ENCODE data around the gene SERPINE3. TPM values are rescaled to one million over a fixed set of nuclear protein-coding genes. Genes with fewer than 3 reads are reported as not detected.
A peak's percentile ranks its signal among the peaks of the same experiment; 100 is the strongest.

The SERPINE3 gene
- total RNA-seq, 8 experiments from 2014 or later: 0.14 to 0.46 (median 0.21) TPM; not detected in 3

GRCh38 chr13:51332566-51333361 is 6.7 kb upstream of the SERPINE3 start:
- Histone ChIP-seq H3K4me3 (no peak overlapping the region), H3K4me1 (replicated peaks in 1 of 2) (no peaks in the 10 kb centered on the region), H3K27ac (no peak overlapping the region)
- ATAC-seq (replicated peaks in 6 of 8): no peak
- 0 to 100% (median 59%) methylated on average over 1 to 2 of the region's 2 CpGs; no CpG with 5 or more reads in 2 of the 10 experiments for WGBS, 10 experiments
- in situ Hi-C loops (cut with MboI; ENCODE audit: low pct_unique_long_range_greater_than_20kb in 2 of 9, low sequenced_read_pairs in 9 of 9, unreplicated experiment in 9 of 9): no loop called here

- Histone ChIP-seq H3K4me1 (replicated peaks in 1 of 2) (no peaks in the 10 kb centered on the region), H3K4me3 (no peak overlapping the region), H3K27ac (no peak overlapping the region)
- in situ Hi-C loops (cut with MboI; ENCODE audit: low pct_unique_long_range_greater_than_20kb in 2 of 9, low sequenced_read_pairs in 9 of 9, unreplicated experiment in 9 of 9): no loop called here
- no peak for ATAC-seq (replicated peaks in 6 of 8)
These were observed 6.1 kb upstream of the SERPINE3 start for GRCh38 chr13:51333421-51333820.

- H3K4me3 ChIP-seq: no peak overlapping the region
These were observed 5.7 kb upstream of the SERPINE3 start for GRCh38 chr13:51333826-51334225.

GRCh38 chr13:51336746-51337145 is 2.7 kb upstream of the SERPINE3 start:
- no peak overlapping the region for H3K4me3 ChIP-seq
- in situ Hi-C loops (cut with MboI; ENCODE audit: low pct_unique_long_range_greater_than_20kb in 2 of 9, low sequenced_read_pairs in 9 of 9, unreplicated experiment in 9 of 9): no loop called here
- H3K27ac ChIP-seq: no peak overlapping the region
- no peak for ATAC-seq (replicated peaks in 6 of 8)
- WGBS, 10 experiments: 80 to 100% (median 88%) methylated on average over 1 to 5 of the region's 5 CpGs; no CpG with 5 or more reads in 5 of the 10 experiments
- no peaks in the 10 kb centered on the region for H3K4me1 ChIP-seq (replicated peaks in 1 of 2)

More at GRCh38 chr13:51333826-51334225, 5.7 kb upstream of the SERPINE3 start:
- Histone ChIP-seq H3K4me1 (replicated peaks in 1 of 2) (no peaks in the 10 kb centered on the region), H3K27ac (no peak overlapping the region)
- no peak for ATAC-seq (replicated peaks in 6 of 8)
- in situ Hi-C loops (cut with MboI; ENCODE audit: low pct_unique_long_range_greater_than_20kb in 2 of 9, low sequenced_read_pairs in 9 of 9, unreplicated experiment in 9 of 9): no loop called here

- WGBS, 10 experiments: 23 to 96% (median 76%) methylated on average over 1 to 4 of the region's 4 CpGs
- Histone ChIP-seq H3K27ac (no peak overlapping the region), H3K4me3 (no peak overlapping the region), H3K4me1 (replicated peaks in 1 of 2) (peaks cover 14 to 15% of the 10 kb centered on the region in 2 donors)
- in situ Hi-C loops (cut with MboI; ENCODE audit: low pct_unique_long_range_greater_than_20kb in 2 of 9, low sequenced_read_pairs in 9 of 9, unreplicated experiment in 9 of 9): no loop called here
- ATAC-seq (replicated peaks in 6 of 8): no peak
These were observed 651 bp downstream of the SERPINE3 start for GRCh38 chr13:51339952-51340732.

- in situ Hi-C loops (cut with MboI; ENCODE audit: low pct_unique_long_range_greater_than_20kb in 2 of 9, low sequenced_read_pairs in 9 of 9, unreplicated experiment in 9 of 9): no loop called here
- 20 to 67% (median 56%) methylated on average over 1 of the region's 2 CpGs; no CpG with 5 or more reads in 7 of the 10 experiments for WGBS, 10 experiments
- peaks cover 14 to 15% of the 10 kb centered on the region in 2 donors for H3K4me1 ChIP-seq (replicated peaks in 1 of 2)
- no peak overlapping the region for H3K4me3 ChIP-seq
- H3K27ac ChIP-seq: no peak overlapping the region
- ATAC-seq (replicated peaks in 6 of 8): no peak
These were observed 1.7 kb downstream of the SERPINE3 start for GRCh38 chr13:51341232-51341631.

GRCh38 chr13:51341791-51342190 is 2.3 kb downstream of the SERPINE3 start:
- in situ Hi-C loops (cut with MboI; ENCODE audit: low pct_unique_long_range_greater_than_20kb in 2 of 9, low sequenced_read_pairs in 9 of 9, unreplicated experiment in 9 of 9): no loop called here
- Histone ChIP-seq H3K4me3 (no peak overlapping the region), H3K27ac (no peak overlapping the region), H3K4me1 (replicated peaks in 1 of 2) (peaks cover 14 to 15% of the 10 kb centered on the region in 2 donors)
- ATAC-seq (replicated peaks in 6 of 8): no peak
- 90 to 100% (median 96%) methylated on average over 1 to 4 of the region's 4 CpGs; no CpG with 5 or more reads in 3 of the 10 experiments for WGBS, 10 experiments

GRCh38 chr13:51342706-51343105 is 3.2 kb downstream of the SERPINE3 start:
- Histone ChIP-seq H3K4me3 (no peak overlapping the region), H3K27ac (peak overlapping the region in 1 of 2 donors; percentile 46), H3K4me1 (replicated peaks in 1 of 2) (peaks cover 14 to 15% of the 10 kb centered on the region in 2 donors)
- peak in 3 of 8 experiments; percentile 29 to 63 (median 57) for ATAC-seq (replicated peaks in 6 of 8)
- in situ Hi-C loops (cut with MboI; ENCODE audit: low pct_unique_long_range_greater_than_20kb in 2 of 9, low sequenced_read_pairs in 9 of 9, unreplicated experiment in 9 of 9): no loop called here
- 13 to 90% (median 50%) methylated on average over 1 to 4 of the region's 4 CpGs; no CpG with 5 or more reads in 1 of the 10 experiments for WGBS, 10 experiments

- WGBS, 10 experiments: 0 to 84% (median 57%) methylated on average over 1 to 5 of the region's 5 CpGs; no CpG with 5 or more reads in 2 of the 10 experiments
- in situ Hi-C loops (cut with MboI; ENCODE audit: low pct_unique_long_range_greater_than_20kb in 2 of 9, low sequenced_read_pairs in 9 of 9, unreplicated experiment in 9 of 9): no loop called here
- peak in 5 of 8 experiments; percentile 21 to 75 (median 47) for ATAC-seq (replicated peaks in 6 of 8)
- Histone ChIP-seq H3K27ac (peak overlapping the region in 1 of 2 donors; percentile 46), H3K4me3 (no peak overlapping the region), H3K4me1 (replicated peaks in 1 of 2) (peaks cover 14 to 15% of the 10 kb centered on the region in 2 donors)
These were observed 4.0 kb downstream of the SERPINE3 start for GRCh38 chr13:51343475-51343874.

GRCh38 chr13:51346397-51346796 is 6.9 kb downstream of the SERPINE3 start:
- H3K4me1 ChIP-seq (replicated peaks in 1 of 2): peaks cover 14 to 15% of the 10 kb centered on the region in 2 donors
- no peak for ATAC-seq (replicated peaks in 6 of 8)
- no peak overlapping the region for H3K27ac ChIP-seq
- WGBS, 10 experiments: 75 to 100% (median 90%) methylated on average over 1 to 2 of the region's 2 CpGs; no CpG with 5 or more reads in 5 of the 10 experiments
- no peak overlapping the region for H3K4me3 ChIP-seq
- in situ Hi-C loops (cut with MboI; ENCODE audit: low pct_unique_long_range_greater_than_20kb in 2 of 9, low sequenced_read_pairs in 9 of 9, unreplicated experiment in 9 of 9): no loop called here

- H3K27ac ChIP-seq: no peak overlapping the region
- 80 to 100% (median 94%) methylated on average over 1 to 3 of the region's 9 CpGs; no CpG with 5 or more reads in 4 of the 10 experiments for WGBS, 10 experiments
- peak in 1 of 8 experiments; percentile 23 for ATAC-seq (replicated peaks in 6 of 8)
- in situ Hi-C loops (cut with MboI; ENCODE audit: low pct_unique_long_range_greater_than_20kb in 2 of 9, low sequenced_read_pairs in 9 of 9, unreplicated experiment in 9 of 9): no loop called here
- peaks cover 14 to 15% of the 10 kb centered on the region in 2 donors for H3K4me1 ChIP-seq (replicated peaks in 1 of 2)
- no peak overlapping the region for H3K4me3 ChIP-seq
These were observed 7.6 kb downstream of the SERPINE3 start for GRCh38 chr13:51347099-51347498.

GRCh38 chr13:51348069-51348967 is 8.8 kb downstream of the SERPINE3 start:
- 33 to 100% (median 91%) methylated on average over 1 to 8 of the region's 10 CpGs for WGBS, 10 experiments
- ATAC-seq (replicated peaks in 6 of 8): no peak
- no peak overlapping the region for H3K4me3 ChIP-seq
- H3K4me1 ChIP-seq (replicated peaks in 1 of 2): peaks cover 9 to 10% of the 10 kb centered on the region in 2 donors
- in situ Hi-C loops (cut with MboI; ENCODE audit: low pct_unique_long_range_greater_than_20kb in 2 of 9, low sequenced_read_pairs in 9 of 9, unreplicated experiment in 9 of 9): no loop called here
- H3K27ac ChIP-seq: no peak overlapping the region

All from motor neuron (in vitro differentiated cells).